Parietal lobe (tissue), 2 donors: ENCODE data around the gene HSPA1B. TPM values are rescaled to one million over a fixed set of nuclear protein-coding genes. Genes with fewer than 3 reads are reported as not detected.

Experiments used
- small RNA-seq: library from RNA; depleted of rRNA; stranded (forward); fragments of <200 nt; gene quantifications from one replicate; pipeline ENCODE3, GENCODE V24; 2014; ENCODE audit warnings: low replicate concordance
- total RNA-seq: library from RNA; depleted of rRNA; stranded (reverse); fragments of >200 nt; gene quantifications from one replicate; pipeline ENCODE4 v1.2.3, GENCODE V29; 2014

HSPA1B gene
- total RNA-seq, result 217 TPM

DNA sequence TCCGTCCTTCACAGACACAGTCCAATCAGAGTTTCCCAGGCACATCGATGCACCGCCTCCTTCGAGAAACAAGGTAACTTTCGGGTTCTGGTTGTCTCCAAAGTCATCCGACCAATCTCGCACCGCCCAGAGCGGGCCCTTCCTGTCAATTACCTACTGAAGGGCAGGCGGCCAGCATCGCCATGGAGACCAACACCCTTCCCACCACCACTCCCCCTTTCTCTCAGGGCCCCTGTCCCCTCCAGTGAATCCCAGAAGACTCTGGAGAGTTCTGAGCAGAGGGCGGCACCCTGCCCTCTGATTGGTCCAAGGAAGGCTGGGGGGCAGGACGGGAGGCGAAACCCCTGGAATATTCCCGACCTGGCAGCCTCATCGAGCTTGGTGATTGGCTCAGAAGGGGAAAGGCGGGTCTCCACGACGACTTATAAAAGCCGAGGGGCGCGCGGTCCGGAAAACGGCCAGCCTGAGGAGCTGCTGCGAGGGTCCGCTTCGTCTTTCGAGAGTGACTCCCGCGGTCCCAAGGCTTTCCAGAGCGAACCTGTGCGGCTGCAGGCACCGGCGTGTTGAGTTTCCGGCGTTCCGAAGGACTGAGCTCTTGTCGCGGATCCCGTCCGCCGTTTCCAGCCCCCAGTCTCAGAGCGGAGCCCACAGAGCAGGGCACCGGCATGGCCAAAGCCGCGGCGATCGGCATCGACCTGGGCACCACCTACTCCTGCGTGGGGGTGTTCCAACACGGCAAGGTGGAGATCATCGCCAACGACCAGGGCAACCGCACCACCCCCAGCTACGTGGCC, at the start of gene HSPA1B:
Gene HSPA1B, plus strand, starts transcription at position 453 of the 794 bp plus-strand sequence. Its CDS starts 213 bp downstream, at position 666.

DNA sequence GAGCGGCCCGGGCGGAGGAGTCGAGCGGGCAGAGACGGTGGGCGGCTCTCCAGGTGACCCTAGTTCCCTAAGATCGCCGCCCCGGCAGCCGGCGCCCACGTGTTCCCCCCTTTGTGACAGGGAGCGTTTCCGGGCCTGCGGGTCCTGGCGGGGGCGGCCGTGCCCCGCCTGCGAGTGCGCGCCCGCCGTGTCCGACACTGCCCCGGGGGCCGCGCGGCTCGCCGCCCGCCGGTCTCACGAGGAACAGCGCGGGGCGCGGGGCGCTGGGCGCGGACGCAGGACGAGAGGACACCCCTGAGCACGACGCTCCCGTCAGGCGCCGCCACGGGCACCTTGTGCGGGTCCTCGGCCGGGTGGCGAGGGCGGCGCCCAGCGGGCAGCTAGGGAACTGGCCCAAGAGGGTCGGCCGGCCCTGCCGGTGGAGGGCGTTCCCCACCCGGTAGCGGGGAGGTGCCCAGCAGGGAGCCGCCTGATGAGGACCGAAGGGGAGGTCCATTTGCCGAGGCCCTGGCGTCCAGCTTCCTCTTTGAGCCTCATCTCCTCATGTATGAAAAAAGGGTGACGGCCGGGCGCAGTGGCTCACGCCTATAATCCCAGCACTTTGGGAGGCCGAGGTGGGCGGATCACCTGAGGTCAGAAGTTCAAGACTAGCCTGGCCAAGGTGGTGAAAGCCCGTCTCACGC, 31.8 kb upstream of the HSPA1B start, which contains the start of gene VARS1:
Gene VARS1, minus strand, starts transcription at position 137 of the 683 bp plus-strand sequence. CDS start 535 bp downstream, outside the sequence.

DNA sequence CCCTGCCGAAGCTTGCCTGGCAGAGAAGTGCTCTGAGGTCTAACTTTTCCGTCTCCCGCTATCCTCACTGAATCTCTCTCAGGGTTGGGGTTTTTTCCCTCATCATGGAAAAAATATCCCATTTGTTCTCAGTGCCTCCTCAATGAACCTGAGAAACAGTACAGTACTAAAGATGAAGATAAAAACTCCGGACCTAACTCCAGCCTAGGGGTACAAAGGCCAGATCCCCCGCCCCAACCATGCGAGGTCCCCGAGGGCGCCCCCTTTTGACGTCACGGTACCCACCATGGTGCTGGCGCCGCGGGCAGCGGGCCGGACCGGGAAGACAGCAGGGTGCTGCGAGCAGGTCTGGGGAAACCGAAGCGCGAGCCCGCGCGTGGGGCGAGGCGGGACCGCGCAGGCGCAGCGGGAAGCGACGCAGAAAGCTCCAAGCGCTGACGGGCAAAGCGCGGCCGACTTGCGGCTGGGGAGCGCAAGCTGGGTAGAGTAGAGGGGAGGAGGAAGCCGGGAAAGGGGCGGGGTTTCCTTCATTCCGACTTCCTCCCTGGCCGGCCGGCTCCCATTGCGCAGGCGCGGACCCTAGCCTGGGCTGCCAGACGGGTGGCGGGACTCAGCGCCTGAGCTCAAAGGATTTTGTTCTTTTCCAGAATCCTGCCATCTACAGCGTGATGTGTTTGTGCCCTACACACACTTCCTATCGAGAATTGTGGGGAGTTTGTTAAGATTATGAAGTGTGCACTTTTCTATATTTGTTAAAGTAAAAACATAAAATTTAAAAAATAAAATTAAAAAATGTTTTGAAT, 20.9 kb upstream of the HSPA1B start, which contains the start of gene LSM2:
Gene LSM2, minus strand, starts transcription at position 497 of the 803 bp plus-strand sequence. Its CDS starts 209 bp downstream, at position 288.

GRCh38 chr6:31815025-31815838, 12.3 kb upstream of the HSPA1B start, which contains the start of the genes HSPA1A and HSPA1L:
Gene HSPA1A, plus strand, starts transcription at chr6:31815543. Its CDS starts 214 bp downstream, at chr6:31815757.
Gene HSPA1L, minus strand, starts transcription at chr6:31815283. Its CDS starts 3,311 bp downstream, at chr6:31811972.

DNA sequence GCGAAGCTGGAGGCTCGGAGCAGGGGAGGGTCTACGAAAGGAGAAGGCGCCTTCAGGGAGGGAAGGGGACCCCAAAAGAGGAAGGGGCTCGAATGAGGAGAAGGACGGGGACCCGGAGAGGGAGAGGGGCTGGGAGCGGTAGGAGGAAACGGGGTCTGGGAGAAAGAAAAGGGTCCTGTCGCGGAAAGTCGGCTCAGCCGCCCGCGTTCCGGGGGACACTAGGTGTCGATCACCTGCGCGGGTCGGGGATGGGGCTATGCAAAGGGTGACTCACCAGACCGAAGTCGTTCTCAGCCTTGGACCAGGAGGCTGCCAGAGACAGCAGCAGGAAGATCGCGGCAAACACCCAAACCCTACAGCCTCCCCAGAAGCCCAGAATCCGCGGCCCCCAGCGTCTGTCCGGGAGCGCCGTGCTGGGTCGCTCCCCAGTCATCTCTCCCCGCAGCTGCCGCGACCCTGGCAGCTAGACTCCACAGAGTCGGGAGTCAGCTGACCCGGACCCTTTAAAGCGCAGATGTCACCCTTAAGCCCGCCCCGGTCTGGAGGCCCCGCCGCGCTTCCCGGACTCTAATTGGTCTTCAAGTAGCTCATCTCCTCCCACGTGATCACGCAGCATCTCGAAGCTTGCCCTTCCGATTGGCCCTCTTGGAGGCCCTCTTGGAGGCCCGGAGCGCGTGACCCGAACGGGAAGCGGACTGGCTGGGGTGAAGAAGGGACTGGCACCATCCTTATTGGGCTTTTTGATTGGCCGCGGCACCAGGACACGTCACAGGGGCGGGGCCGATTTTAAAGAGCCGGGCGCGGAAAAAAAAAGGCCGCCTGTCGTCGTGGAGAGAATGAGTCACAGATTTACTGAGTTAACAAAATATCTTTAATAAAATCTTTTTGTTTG, 35.1 kb downstream of the HSPA1B start, which contains the start of gene NEU1:
Gene NEU1, minus strand, starts transcription at position 478 of the 892 bp plus-strand sequence. Its CDS starts 45 bp downstream, at position 433.

DNA sequence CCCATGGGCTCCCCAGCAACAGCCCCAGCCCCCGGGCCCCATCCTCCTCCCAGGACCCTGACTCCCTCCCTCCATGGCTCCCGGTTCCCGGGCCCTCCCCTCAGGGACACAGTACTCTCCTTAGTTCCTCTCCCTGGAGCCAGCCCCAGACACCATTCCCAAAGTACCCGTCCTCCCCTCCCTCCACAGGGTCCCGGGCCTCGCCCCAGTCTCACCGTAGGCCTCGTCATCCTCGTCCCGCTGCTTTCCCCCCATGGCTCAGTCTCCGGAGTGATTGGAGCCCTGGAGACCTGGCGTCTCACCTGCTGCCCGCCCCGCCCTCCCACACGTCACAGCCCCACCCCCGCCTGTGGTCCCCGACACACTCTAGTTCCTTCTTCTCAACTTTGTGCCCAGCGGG, 51.2 kb downstream of the HSPA1B start, which contains the start of gene SLC44A4:
Gene SLC44A4, minus strand, starts transcription at position 272 of the 400 bp plus-strand sequence. Its CDS starts 17 bp downstream, at position 255.

Small RNAs within 50 kb of the gene (small RNA-seq; reads per million reads assigned to genes)
- gene RF00019 (not detected), gene SNORD48 (74.9 reads per million, percentile 95 among the genes with 10 or more reads in this experiment), gene SNORD52 (not detected)

Other genes starting within 250 kb of the HSPA1B start
- gene LTB, start 245.3 kb upstream of the HSPA1B start, total RNA-seq, result not detected
- gene LST1, start 241.5 kb upstream of the HSPA1B start, total RNA-seq, result not detected
- gene NCR3, start 234.7 kb upstream of the HSPA1B start, total RNA-seq, result not detected
- gene AIF1, start 212.5 kb upstream of the HSPA1B start, total RNA-seq, result 3.4 TPM
- gene PRRC2A, start 207.0 kb upstream of the HSPA1B start, total RNA-seq, result 94.8 TPM
- 177 TPM for gene BAG6, start 175.1 kb upstream of the HSPA1B start, total RNA-seq
- 2.2 TPM for gene APOM, start 171.8 kb upstream of the HSPA1B start, total RNA-seq
- gene C6orf47, start 167.0 kb upstream of the HSPA1B start, total RNA-seq, result 17.2 TPM
- gene GPANK1, start 162.7 kb upstream of the HSPA1B start, total RNA-seq, result 11.3 TPM
- gene CSNK2B, start 161.7 kb upstream of the HSPA1B start, total RNA-seq, result 83.6 TPM
- 13.5 TPM for gene LY6G5B, start 157.8 kb upstream of the HSPA1B start, total RNA-seq
- gene LY6G5C, start 146.7 kb upstream of the HSPA1B start, total RNA-seq, result 5.6 TPM
- 67.9 TPM for gene ABHD16A, start 124.4 kb upstream of the HSPA1B start, total RNA-seq
- not detected for gene LY6G6F, start 120.9 kb upstream of the HSPA1B start, total RNA-seq
- gene LY6G6D, start 112.4 kb upstream of the HSPA1B start, total RNA-seq, result not detected
- not detected for gene LY6G6C, start 106.0 kb upstream of the HSPA1B start, total RNA-seq
- gene MPIG6B, start 104.4 kb upstream of the HSPA1B start, total RNA-seq, result not detected
- gene DDAH2, start 98.4 kb upstream of the HSPA1B start, total RNA-seq, result 126 TPM
- gene CLIC1, start 91.2 kb upstream of the HSPA1B start, total RNA-seq, result 20.0 TPM
- 14.1 TPM for gene MSH5, start 87.7 kb upstream of the HSPA1B start, total RNA-seq
- gene SAPCD1, start 65.1 kb upstream of the HSPA1B start, total RNA-seq, result 1.3 TPM
- gene VWA7, start 50.4 kb upstream of the HSPA1B start, total RNA-seq, result 0.31 TPM
- gene VARS1, start 32.0 kb upstream of the HSPA1B start, total RNA-seq, result 57.9 TPM
- gene LSM2, start 20.8 kb upstream of the HSPA1B start, total RNA-seq, result 15.3 TPM
- gene HSPA1L, start 12.5 kb upstream of the HSPA1B start, total RNA-seq, result 3.1 TPM
- gene HSPA1A, start 12.2 kb upstream of the HSPA1B start, total RNA-seq, result 170 TPM
- 17.5 TPM for gene NEU1, start 35.1 kb downstream of the HSPA1B start, total RNA-seq
- gene SLC44A4, start 51.3 kb downstream of the HSPA1B start, total RNA-seq, result not detected
- gene EHMT2, start 70.0 kb downstream of the HSPA1B start, total RNA-seq, result 114 TPM
- 31.0 TPM for gene ZBTB12, start 74.3 kb downstream of the HSPA1B start, total RNA-seq
- gene C2, start 100.0 kb downstream of the HSPA1B start, total RNA-seq, result 3.1 TPM
- 1.9 TPM for gene CFB, start 118.4 kb downstream of the HSPA1B start, total RNA-seq
- gene NELFE, start 131.2 kb downstream of the HSPA1B start, total RNA-seq, result 46.6 TPM
- 66.7 TPM for gene SKIC2, start 131.4 kb downstream of the HSPA1B start, total RNA-seq
- gene DXO, start 144.4 kb downstream of the HSPA1B start, total RNA-seq, result 10.0 TPM
- 20.7 TPM for gene C4A, start 154.3 kb downstream of the HSPA1B start, total RNA-seq
- 8.8 TPM for gene C4B, start 187.1 kb downstream of the HSPA1B start, total RNA-seq
- not detected for gene CYP21A2, start 210.7 kb downstream of the HSPA1B start, total RNA-seq